Activated effector memory CD4-positive, alpha-beta T cell treated with Interleukin-2 at 50 U/mL for 16 hours (primary cell): ENCODE data around the gene COL4A2.
"Not testable (repeated sequence)": the region's sequence is repeated elsewhere in the genome, so short reads cannot be mapped to it uniquely, and the experiment has no call there.

Experiments used
- DNase-seq: peaks from one replicate; pipeline ENCODE4 v3.0.0-alpha.2; 2020

Gene COL4A2

DNA sequence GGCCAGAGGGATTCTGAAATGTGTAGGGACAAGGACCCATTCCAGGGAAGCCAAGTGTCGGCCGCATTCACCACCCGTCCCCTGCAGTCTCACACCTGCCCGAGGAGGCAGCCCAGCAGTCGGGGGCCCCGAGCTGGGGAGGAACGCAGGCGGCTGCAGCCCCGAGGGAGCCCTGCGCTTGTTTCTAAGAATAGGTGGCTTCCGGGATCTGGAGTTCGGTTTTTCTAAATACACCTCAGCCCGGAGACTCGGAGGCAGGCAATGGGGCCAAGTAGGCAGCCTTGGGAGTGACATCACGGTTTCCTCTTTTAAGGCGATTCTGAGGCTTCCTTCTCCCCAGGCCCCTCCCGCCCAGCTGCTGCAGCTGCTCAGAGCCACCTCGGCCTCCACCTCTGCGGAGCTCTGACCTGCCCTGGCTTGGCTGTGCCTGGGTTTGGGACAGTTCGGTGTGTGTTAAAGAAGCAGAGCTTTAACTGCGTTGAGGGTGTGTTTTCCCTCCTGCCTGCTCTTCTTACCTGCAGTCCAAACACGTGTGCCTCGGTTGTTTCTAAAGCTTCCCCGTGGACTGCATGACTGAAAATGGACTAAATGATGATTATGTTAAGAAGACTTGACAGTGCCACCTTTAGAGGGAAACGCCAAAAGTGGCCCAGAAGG, 80.5 kb downstream of the COL4A2 start:
- no peak for DNase-seq

DNA sequence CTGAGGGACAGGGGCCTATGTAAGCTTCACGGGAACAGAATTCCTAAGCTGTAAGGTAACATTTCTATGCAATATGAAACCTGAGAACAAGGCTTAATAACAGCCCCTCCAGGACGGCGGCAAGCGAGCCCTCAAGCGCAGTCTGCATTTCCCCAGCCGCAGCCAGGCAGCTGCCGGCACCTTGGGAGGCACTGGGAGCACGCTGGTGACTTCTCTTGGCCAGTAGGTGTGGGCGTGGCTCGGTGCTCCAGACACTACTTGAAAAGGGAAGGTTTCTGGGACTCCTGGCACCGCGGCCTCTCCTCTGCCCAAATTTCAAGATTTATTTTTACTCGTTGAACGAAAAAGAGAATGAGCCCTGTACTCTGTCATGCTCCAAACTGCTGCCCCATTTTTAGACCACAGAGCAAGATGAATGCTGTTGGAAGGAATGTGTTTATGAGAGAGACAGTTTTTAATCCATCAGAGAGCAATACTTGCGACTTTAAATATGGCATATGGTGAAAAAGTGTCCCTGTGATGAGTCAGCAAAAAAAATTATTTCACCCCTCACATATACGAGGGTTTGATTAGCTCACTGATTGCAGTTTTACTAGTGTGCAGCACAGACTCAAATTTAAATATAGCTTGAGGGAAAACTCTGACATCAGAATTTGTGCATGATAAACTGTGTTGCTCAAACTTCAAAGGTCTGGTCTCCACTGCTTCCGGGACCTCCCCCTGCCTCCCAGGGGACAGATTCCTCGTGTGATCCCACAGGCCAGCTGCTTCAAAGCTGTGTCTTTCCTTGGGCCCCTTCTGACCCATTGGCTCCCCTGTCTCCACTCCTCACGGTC, 81.2 kb downstream of the COL4A2 start:
- no peak for DNase-seq

DNA sequence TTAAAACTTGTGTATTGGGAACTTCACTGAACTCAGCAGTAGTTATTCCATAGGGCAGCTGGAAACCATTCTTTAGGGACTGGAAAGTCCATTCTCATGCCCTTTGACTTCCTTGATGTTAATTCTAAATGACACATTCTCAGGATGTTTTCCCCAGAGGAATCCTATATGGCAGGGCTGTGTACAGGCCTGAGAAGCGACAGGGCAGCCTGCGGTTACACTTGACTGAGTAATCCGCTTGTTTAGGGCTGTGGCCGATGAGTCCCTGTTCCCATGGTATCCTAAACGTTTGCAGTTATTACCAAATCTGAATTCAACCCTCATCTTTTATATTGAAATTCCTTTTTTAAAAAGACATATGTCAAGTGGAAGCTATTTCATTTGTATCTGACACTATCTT, 83.5 kb downstream of the COL4A2 start:
- no peak for DNase-seq

DNA sequence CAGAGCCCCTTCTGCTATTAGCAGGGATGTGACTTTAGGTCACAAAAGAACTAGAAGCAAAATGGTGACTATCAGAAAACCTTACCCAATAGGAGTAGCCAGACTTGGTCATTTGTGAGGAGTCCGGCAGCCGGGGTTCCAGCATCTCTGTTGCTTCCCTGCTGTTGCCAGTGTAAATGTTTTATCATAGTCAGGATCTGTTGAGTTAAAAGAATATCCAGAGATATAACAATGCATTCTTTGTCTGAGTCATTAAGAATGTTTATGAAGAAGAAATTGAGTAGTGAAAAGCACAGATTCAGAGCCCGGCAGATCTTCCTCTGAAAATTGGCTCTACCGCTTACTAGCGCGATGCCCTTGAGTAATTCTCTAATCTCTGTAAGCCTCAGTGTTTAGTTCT, 84.2 kb downstream of the COL4A2 start:
- no peak for DNase-seq

GRCh38 chr13:110392510-110393240, 85.6 kb downstream of the COL4A2 start:
- DNase-seq: no peak

DNA sequence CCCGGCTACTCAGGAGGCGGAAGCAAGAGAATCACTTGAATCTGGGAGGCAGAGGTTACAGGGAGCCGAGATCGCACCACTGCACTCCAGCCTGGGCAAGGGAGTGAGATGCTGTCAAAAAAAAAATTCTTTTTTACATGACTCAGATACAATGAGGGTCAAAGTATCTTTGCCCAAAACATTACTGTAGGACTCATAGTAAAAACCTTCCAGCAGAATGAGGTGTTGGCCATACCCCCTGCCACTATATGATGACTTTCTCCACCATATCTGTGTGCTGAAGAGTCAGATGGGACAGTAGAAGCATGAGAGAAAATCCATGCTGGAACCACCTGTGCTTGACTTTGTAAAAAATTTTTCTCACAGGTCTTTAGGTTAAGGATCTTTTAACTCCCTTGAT, 86.7 kb downstream of the COL4A2 start:
- DNase-seq: no peak

- no peak for DNase-seq
These were observed 87.3 kb downstream of the COL4A2 start for GRCh38 chr13:110394371-110394841.

GRCh38 chr13:110395616-110396015, 88.5 kb downstream of the COL4A2 start:
- not testable (repeated sequence) for DNase-seq

DNA sequence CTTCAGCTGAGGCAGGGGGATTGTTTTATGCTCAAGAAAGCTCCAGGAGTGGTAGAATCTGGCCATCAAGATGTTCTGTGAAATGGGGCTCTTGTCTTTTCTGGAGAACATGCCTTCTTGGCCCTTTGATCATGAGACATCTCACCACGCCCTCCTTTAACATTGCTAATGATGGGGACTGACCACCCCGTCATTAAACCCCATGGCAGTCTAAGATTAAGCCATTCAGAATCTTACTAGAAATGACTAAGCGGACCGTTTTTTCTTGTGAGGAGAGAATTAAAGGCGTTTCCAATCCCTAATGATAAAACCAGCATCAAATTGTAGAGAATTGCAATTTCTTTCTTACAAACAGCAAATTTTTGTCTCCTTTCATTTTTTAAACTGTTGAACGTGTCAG, 89.4 kb downstream of the COL4A2 start:
- DNase-seq: no peak

- DNase-seq: no peak
These were observed 89.9 kb downstream of the COL4A2 start for GRCh38 chr13:110396913-110397381.

DNA sequence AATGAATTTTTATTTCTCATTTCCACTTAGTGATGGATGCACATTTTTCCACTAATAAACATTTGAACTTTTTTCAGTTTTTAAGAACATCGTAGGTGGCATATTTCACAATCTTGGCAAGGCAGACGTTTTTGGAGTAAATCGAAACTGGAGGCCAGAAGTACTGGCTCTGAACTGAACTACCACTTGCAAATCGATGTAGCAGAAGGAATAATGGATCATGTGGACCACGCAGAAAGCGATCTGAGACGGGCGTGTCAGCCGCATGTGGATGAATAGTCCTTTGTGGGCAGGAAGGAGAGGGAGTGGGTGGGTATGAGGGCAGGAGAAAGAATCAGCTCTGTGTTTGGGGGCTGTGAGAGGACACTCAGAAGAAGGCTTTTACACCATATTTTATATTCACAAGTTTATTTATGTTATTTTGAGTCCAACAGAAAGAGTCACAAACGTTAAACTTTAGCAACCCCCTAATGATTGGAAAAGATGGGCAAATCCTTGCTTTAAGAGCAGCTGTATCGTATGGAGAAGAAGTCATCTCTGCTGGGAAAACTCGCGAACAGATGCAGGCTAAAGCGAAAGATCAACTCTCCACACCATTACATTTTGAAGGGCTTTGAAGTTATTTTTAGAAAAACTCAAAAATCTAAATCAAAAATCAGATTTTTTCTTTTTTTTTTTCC, 90.5 kb downstream of the COL4A2 start:
- DNase-seq: no peak

DNA sequence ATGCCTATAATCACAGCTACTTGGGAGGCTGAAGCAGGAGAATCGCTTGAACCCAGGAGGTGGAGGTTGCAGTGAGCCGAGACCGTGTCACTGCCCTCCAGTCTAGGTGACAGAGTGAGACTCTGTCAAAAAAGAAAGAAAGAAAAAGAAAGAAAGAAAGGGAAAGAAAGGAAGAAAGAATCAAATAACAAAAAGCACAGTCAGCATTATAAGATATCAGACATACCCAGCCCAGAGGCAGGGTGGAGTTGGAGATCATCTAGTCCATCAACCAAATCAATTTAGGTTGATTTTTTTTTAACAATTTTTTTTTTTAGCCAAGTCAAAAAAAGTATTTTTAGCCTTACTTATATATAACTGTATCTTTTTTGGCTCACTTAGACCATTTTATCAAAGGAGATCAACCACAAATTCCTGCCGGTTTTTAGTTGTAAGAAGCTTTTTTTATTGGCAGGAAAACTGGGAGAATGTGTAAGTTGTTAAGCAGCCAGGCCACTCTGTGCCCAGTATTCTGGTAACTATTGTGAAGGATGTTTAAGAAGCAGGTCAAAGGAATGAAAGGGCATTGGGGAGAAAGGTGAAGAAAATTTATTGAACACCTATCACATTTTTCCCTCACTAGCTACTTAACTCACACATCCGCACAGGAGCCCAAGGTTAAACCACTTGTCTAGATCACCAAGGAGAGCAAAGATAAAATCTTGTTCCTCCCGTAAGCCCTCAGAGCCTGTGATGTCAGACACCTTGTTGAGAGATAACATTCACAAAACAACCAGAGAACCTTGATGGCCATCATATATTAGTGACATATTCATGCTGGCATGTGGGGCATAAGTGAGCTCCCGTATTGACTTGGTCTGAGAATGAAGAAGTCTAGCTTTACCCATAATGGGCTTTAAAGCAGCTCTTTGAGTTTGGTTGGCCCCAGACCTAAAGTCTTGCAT, 91.8 kb downstream of the COL4A2 start:
- DNase-seq: no peak

DNA sequence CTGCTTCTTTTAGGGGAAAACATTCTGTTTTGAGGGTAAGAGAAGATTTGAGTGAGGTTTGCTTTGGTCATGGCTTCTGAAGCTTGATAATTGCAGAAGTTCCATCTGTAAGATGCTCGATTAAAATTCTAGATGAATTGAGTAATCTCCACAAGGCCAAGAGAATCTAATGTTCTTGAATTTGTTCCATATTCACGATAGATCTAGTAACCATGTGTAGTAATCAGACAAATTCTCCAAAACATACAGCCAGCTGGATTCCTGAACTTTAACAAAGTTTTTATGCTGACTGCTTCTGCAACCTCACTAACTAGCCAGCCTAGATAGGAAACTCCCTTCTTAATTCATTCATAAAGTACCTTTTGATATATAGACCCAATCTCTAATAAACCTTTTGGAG, 92.7 kb downstream of the COL4A2 start:
- DNase-seq: no peak

DNA sequence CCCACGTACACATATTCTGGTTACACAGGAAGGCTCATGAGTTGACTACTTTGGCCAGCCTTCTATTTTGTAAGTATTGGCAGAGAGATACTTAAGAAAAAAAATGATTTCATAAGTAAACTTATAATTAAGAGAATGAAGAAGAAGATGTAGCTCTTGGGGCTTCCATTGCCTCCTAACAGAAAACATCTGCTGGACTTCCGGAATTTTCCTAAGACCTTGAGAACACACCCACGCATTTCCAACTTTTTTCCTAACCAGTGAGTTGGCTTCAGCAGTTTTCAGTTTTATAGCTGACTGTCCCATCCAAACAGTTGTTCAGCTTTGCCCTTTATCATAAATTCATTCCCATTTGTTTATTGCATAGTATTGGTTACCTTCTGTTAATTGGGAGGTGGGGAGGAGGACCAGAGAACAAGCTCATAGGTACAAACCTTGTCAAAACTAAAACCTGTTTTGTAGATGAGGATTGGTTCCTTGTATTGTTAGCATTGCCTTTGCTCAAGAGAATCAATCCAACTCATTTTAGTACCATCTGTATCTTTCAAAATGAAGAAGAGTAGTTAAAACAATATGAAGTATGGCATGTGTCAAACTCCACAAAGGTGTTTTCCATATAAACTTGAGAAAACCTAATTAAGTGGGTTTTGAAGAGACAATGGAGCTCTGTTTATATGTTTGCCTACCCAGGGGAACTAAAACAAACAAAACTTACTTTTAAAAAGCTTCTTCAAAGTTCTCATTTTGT, 93.9 kb downstream of the COL4A2 start:
- DNase-seq: no peak

GRCh38 chr13:110402299-110403069, 95.4 kb downstream of the COL4A2 start:
- no peak for DNase-seq

- no peak for DNase-seq
These were observed 96.2 kb downstream of the COL4A2 start for GRCh38 chr13:110403315-110403714.

GRCh38 chr13:110403721-110404120, 96.6 kb downstream of the COL4A2 start:
- no peak for DNase-seq

- DNase-seq: no peak
These were observed 97.2 kb downstream of the COL4A2 start for GRCh38 chr13:110404321-110404720.

GRCh38 chr13:110405597-110406450, 98.7 kb downstream of the COL4A2 start:
- DNase-seq: no peak
